ENCODE data around the gene GSAP.

DNA sequence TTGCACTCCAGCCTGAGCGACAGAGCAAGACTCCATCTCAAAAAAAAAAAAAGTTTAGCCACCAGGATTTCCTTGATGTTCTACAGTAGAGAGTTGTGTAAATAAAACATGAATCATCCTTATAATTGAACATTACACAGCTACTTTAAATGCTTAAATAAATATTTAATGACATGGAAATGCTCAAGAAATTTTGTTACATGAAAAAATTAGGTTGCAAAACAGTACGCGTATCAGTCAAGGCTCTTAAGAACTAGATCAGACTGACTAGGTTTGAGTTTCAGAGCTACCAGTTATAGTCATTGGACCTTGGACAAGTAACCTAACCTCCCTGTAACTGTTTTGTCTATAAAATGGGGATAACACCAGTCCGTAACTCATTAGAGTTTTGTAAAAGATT, 38.7 kb upstream of the GSAP start:
- TF ChIP-seq, protein P1, sequence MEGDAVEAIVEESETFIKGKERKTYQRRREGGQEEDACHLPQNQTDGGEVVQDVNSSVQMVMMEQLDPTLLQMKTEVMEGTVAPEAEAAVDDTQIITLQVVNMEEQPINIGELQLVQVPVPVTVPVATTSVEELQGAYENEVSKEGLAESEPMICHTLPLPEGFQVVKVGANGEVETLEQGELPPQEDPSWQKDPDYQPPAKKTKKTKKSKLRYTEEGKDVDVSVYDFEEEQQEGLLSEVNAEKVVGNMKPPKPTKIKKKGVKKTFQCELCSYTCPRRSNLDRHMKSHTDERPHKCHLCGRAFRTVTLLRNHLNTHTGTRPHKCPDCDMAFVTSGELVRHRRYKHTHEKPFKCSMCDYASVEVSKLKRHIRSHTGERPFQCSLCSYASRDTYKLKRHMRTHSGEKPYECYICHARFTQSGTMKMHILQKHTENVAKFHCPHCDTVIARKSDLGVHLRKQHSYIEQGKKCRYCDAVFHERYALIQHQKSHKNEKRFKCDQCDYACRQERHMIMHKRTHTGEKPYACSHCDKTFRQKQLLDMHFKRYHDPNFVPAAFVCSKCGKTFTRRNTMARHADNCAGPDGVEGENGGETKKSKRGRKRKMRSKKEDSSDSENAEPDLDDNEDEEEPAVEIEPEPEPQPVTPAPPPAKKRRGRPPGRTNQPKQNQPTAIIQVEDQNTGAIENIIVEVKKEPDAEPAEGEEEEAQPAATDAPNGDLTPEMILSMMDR (IDR thresholded peaks at IDR 0.05) = no peak
- TF ChIP-seq POLR2A (IDR thresholded peaks at IDR 0.05) = no peak
- no peak for TF ChIP-seq POLR2AphosphoS5 (IDR thresholded peaks at IDR 0.05)
